ENCODE data around the gene LIN37. TPM values are rescaled to one million over a fixed set of nuclear protein-coding genes. Genes with fewer than 3 reads are reported as not detected.

Gene LIN37
- total and polyA plus RNA-seq, 2 experiments from 2014 or later: 4.3 to 6.8 TPM

DNA sequence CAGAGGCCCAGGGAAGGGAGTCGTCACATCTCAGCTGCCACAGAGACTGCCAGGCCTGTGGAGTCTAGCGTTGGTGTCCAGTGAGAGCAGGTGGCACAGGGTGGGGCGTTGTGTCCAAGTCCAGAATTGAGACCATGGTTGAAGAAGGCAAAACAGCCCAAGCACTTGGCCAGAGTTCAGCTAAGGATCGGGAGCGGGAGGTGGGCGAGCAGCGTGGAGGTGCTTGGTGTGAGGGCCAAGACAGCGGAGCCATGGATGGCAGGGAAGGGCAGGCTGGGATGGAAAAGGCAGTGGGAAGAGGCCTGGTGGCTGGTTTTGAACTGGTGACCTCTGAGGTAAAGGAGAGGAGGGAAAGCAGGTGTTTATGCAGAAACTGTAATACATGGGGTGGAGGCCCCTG, 14.1 kb upstream of the LIN37 start (continued):
- TF ChIP-seq, protein P1, sequence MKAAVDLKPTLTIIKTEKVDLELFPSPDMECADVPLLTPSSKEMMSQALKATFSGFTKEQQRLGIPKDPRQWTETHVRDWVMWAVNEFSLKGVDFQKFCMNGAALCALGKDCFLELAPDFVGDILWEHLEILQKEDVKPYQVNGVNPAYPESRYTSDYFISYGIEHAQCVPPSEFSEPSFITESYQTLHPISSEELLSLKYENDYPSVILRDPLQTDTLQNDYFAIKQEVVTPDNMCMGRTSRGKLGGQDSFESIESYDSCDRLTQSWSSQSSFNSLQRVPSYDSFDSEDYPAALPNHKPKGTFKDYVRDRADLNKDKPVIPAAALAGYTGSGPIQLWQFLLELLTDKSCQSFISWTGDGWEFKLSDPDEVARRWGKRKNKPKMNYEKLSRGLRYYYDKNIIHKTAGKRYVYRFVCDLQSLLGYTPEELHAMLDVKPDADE (IDR thresholded peaks at IDR 0.05): no peak
- TF ChIP-seq EZH2 (IDR thresholded peaks at IDR 0.05; ENCODE audit: low read depth, unreplicated experiment) (no peak), EZH2phosphoT487 (IDR thresholded peaks at IDR 0.05; ENCODE audit: unreplicated experiment) (no peak), ZNF114 (CRISPR knock-in tag; IDR thresholded peaks at IDR 0.05) (no peak), POLR2AphosphoS5 (IDR thresholded peaks at IDR 0.05; ENCODE audit: low read depth) (no peak)
- TF ChIP-seq, protein P2, sequence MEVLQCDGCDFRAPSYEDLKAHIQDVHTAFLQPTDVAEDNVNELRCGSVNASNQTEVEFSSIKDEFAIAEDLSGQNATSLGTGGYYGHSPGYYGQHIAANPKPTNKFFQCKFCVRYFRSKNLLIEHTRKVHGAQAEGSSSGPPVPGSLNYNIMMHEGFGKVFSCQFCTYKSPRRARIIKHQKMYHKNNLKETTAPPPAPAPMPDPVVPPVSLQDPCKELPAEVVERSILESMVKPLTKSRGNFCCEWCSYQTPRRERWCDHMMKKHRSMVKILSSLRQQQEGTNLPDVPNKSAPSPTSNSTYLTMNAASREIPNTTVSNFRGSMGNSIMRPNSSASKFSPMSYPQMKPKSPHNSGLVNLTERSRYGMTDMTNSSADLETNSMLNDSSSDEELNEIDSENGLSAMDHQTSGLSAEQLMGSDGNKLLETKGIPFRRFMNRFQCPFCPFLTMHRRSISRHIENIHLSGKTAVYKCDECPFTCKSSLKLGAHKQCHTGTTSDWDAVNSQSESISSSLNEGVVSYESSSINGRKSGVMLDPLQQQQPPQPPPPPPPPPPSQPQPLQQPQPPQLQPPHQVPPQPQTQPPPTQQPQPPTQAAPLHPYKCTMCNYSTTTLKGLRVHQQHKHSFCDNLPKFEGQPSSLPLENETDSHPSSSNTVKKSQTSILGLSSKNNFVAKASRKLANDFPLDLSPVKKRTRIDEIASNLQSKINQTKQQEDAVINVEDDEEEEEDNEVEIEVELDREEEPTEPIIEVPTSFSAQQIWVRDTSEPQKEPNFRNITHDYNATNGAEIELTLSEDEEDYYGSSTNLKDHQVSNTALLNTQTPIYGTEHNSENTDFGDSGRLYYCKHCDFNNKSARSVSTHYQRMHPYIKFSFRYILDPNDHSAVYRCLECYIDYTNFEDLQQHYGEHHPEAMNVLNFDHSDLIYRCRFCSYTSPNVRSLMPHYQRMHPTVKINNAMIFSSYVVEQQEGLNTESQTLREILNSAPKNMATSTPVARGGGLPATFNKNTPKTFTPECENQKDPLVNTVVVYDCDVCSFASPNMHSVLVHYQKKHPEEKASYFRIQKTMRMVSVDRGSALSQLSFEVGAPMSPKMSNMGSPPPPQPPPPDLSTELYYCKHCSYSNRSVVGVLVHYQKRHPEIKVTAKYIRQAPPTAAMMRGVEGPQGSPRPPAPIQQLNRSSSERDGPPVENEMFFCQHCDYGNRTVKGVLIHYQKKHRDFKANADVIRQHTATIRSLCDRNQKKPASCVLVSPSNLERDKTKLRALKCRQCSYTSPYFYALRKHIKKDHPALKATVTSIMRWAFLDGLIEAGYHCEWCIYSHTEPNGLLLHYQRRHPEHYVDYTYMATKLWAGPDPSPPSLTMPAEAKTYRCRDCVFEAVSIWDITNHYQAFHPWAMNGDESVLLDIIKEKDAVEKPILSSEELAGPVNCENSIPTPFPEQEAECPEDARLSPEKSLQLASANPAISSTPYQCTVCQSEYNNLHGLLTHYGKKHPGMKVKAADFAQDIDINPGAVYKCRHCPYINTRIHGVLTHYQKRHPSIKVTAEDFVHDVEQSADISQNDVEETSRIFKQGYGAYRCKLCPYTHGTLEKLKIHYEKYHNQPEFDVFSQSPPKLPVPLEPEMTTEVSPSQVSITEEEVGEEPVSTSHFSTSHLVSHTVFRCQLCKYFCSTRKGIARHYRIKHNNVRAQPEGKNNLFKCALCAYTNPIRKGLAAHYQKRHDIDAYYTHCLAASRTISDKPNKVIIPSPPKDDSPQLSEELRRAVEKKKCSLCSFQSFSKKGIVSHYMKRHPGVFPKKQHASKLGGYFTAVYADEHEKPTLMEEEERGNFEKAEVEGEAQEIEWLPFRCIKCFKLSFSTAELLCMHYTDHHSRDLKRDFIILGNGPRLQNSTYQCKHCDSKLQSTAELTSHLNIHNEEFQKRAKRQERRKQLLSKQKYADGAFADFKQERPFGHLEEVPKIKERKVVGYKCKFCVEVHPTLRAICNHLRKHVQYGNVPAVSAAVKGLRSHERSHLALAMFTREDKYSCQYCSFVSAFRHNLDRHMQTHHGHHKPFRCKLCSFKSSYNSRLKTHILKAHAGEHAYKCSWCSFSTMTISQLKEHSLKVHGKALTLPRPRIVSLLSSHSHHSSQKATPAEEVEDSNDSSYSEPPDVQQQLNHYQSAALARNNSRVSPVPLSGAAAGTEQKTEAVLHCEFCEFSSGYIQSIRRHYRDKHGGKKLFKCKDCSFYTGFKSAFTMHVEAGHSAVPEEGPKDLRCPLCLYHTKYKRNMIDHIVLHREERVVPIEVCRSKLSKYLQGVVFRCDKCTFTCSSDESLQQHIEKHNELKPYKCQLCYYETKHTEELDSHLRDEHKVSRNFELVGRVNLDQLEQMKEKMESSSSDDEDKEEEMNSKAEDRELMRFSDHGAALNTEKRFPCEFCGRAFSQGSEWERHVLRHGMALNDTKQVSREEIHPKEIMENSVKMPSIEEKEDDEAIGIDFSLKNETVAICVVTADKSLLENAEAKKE (CRISPR knock-in tag; IDR thresholded peaks at IDR 0.05): no peak

GRCh38 chr19:35734889-35735288, 13.5 kb upstream of the LIN37 start:
- no peak overlapping the region for H2AFZ ChIP-seq
- no peak overlapping the region for H3K4me3 ChIP-seq
- no peak overlapping the region; the same call in 2 of the 3 replicates for H3K4me3 Mint-ChIP-seq
- no peak for ATAC-seq
- H3K36me3 ChIP-seq (ENCODE audit: insufficient read depth): peaks cover 4% of the 10 kb centered on the region; the same call in 1 of the 2 replicates
- H3K36me3 Mint-ChIP-seq (ENCODE audit: low read depth): peaks cover 66% of the 10 kb centered on the region
- no peaks in the 10 kb centered on the region for H3K9me2 ChIP-seq (ENCODE audit: insufficient read depth)
- no peak overlapping the region for H3K4me2 ChIP-seq
- no peaks in the 10 kb centered on the region; the same call in 1 of the 2 replicates for H3K4me1 ChIP-seq (ENCODE audit: insufficient read depth)
- no peak overlapping the region for H3K27ac Mint-ChIP-seq
- H3K27me3 ChIP-seq (ENCODE audit: insufficient read depth): no peaks in the 10 kb centered on the region
- H3K27me3 Mint-ChIP-seq (ENCODE audit: insufficient read depth, low read depth, poor library complexity): peaks cover 5% of the 10 kb centered on the region
- H3K27ac ChIP-seq (ENCODE audit: low read depth): no peak overlapping the region
- H3F3A ChIP-seq (replicated peaks; ENCODE audit: low read depth): no peaks in the 10 kb centered on the region
- no peaks in the 10 kb centered on the region for H3K79me2 ChIP-seq (replicated peaks; ENCODE audit: insufficient read depth)
- H3K4me1 Mint-ChIP-seq: no peaks in the 10 kb centered on the region
- DNase-seq (ENCODE audit: low spot score): no peak
- no peaks in the 10 kb centered on the region; the same call in 1 of the 2 replicates for H4K20me1 ChIP-seq (replicated peaks; ENCODE audit: insufficient read depth)
- no peaks in the 10 kb centered on the region; the same call in 2 of the 3 replicates for H3K9me3 Mint-ChIP-seq
- no peak for TF ChIP-seq EZH2 (IDR thresholded peaks at IDR 0.05; ENCODE audit: low read depth, unreplicated experiment)
- TF ChIP-seq, protein P1 (IDR thresholded peaks at IDR 0.05): no peak
- TF ChIP-seq POLR2AphosphoS5 (IDR thresholded peaks at IDR 0.05; ENCODE audit: low read depth): no peak
- no peak for TF ChIP-seq STAT1 (IDR thresholded peaks at IDR 0.05; ENCODE audit: unreplicated experiment)
- no peak for TF ChIP-seq JUNB (IDR thresholded peaks at IDR 0.05; ENCODE audit: unreplicated experiment)
- no peak for TF ChIP-seq EZH2phosphoT487 (IDR thresholded peaks at IDR 0.05; ENCODE audit: unreplicated experiment)
- no peak for TF ChIP-seq NANOG (IDR thresholded peaks at IDR 0.05; ENCODE audit: borderline replicate concordance)
- TF ChIP-seq, protein P3, sequence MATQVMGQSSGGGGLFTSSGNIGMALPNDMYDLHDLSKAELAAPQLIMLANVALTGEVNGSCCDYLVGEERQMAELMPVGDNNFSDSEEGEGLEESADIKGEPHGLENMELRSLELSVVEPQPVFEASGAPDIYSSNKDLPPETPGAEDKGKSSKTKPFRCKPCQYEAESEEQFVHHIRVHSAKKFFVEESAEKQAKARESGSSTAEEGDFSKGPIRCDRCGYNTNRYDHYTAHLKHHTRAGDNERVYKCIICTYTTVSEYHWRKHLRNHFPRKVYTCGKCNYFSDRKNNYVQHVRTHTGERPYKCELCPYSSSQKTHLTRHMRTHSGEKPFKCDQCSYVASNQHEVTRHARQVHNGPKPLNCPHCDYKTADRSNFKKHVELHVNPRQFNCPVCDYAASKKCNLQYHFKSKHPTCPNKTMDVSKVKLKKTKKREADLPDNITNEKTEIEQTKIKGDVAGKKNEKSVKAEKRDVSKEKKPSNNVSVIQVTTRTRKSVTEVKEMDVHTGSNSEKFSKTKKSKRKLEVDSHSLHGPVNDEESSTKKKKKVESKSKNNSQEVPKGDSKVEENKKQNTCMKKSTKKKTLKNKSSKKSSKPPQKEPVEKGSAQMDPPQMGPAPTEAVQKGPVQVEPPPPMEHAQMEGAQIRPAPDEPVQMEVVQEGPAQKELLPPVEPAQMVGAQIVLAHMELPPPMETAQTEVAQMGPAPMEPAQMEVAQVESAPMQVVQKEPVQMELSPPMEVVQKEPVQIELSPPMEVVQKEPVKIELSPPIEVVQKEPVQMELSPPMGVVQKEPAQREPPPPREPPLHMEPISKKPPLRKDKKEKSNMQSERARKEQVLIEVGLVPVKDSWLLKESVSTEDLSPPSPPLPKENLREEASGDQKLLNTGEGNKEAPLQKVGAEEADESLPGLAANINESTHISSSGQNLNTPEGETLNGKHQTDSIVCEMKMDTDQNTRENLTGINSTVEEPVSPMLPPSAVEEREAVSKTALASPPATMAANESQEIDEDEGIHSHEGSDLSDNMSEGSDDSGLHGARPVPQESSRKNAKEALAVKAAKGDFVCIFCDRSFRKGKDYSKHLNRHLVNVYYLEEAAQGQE (IDR thresholded peaks at IDR 0.05; ENCODE audit: unreplicated experiment): no peak
- TF ChIP-seq ZNF331 (CRISPR knock-in tag; IDR thresholded peaks at IDR 0.05; ENCODE audit: low read depth): no peak
- TF ChIP-seq CREB1 (CRISPR knock-in tag; IDR thresholded peaks at IDR 0.05; ENCODE audit: low read depth): no peak
- no peak for TF ChIP-seq ZNF114 (CRISPR knock-in tag; IDR thresholded peaks at IDR 0.05)

All from GM23338 (cell line).